SU-DHL-6 (cell line): ENCODE results near the gene ITGB1BP1.

Source experiments
- H2AFZ ChIP-seq: fragments of 200-600 bp; sonication (generic); 2 replicates; pipeline ENCODE4 v1.6.1; 2014; ENCODE audit warnings: low read depth, mild to moderate bottlenecking, moderate library complexity, mixed read lengths, antibody characterized with exemption, low read length; ENCODE audit not compliant: severe bottlenecking
- H3F3A ChIP-seq: fragments of 200-600 bp; shearing (Covaris generic); 2 replicates; pipeline ENCODE4 v1.6.0; 2016; ENCODE audit warnings: antibody characterized with exemption, mild to moderate bottlenecking; ENCODE audit not compliant: insufficient read depth
- H3K27ac ChIP-seq: fragments of 200-600 bp; sonication (generic); 2 replicates; pipeline ENCODE4 v1.5.1; 2016; ENCODE audit warnings: low read depth, mild to moderate bottlenecking, low read length, moderate library complexity, mixed read lengths
- H3K27me3 ChIP-seq: fragments of 200-600 bp; sonication (generic), shearing (Covaris generic); 2 replicates; pipeline ENCODE4 v1.6.0; 2014; ENCODE audit warnings: mild to moderate bottlenecking, low read length
- H3K36me3 ChIP-seq: fragments of 200-600 bp; sonication (generic); 2 replicates; pipeline ENCODE4 v1.6.1; 2014; ENCODE audit warnings: mild to moderate bottlenecking, low read length, mixed read lengths
- H3K4me2 ChIP-seq: fragments of 300-600, 200-600 bp; shearing (Covaris generic), sonication (generic); 2 replicates; pipeline ENCODE4 v1.6.0; 2014; ENCODE audit warnings: low read length, low read depth, mild to moderate bottlenecking; ENCODE audit not compliant: poor library complexity, severe bottlenecking
- H3K4me3 ChIP-seq: fragments of 200-600 bp; sonication (generic); 2 replicates; pipeline ENCODE4 v1.5.1; 2014; ENCODE audit warnings: antibody characterized with exemption, low read length, mild to moderate bottlenecking, mixed read lengths; ENCODE audit not compliant: insufficient read depth, poor library complexity, severe bottlenecking
- H3K79me2 ChIP-seq: fragments of 200-600 bp; sonication (generic); 2 replicates; pipeline ENCODE4 v1.6.1; 2014; ENCODE audit warnings: mild to moderate bottlenecking, low read length, moderate library complexity; ENCODE audit not compliant: insufficient read depth
- H3K9ac ChIP-seq: fragments of 200-600 bp; sonication (generic); 2 replicates; pipeline ENCODE4 v1.7.0; 2014; ENCODE audit warnings: mild to moderate bottlenecking, low read length
- H3K9me2 ChIP-seq: fragments of 200-600 bp; sonication (generic); replicated peaks from 2 replicates; pipeline ENCODE4 v1.6.1; 2014; ENCODE audit warnings: low read length; ENCODE audit not compliant: insufficient read depth
- H3K9me3 ChIP-seq: fragments of 200-600 bp; sonication (generic); 2 replicates; pipeline ENCODE4 v1.6.1; 2014; ENCODE audit warnings: low read length, mixed read lengths; ENCODE audit not compliant: insufficient read depth
- H4K20me1 ChIP-seq: fragments of 200-600 bp; sonication (generic); 2 replicates; pipeline ENCODE4 v1.6.1; 2014; ENCODE audit warnings: low read depth, mild to moderate bottlenecking, antibody characterized with exemption, low read length, moderate library complexity, mixed read lengths
- EZH2phosphoT487 ChIP-seq: fragments of 200-600 bp; sonication (generic), shearing (Covaris generic); conservative IDR thresholded peaks from 2 replicates; pipeline ENCODE4 v1.6.1; 2018; ENCODE audit warnings: mild to moderate bottlenecking, antibody characterized with exemption, low read length, moderate library complexity, mixed read lengths
- TF ChIP-seq, protein P1 (sequence below): fragments of 200-600 bp; sonication (generic); IDR thresholded peaks from one replicate; pipeline ENCODE4 v1.5.1; 2017; ENCODE audit warnings: antibody characterized with exemption, mild to moderate bottlenecking, low read length, moderate library complexity; ENCODE audit not compliant: insufficient read depth, poor library complexity, severe bottlenecking

The ITGB1BP1 gene

DNA sequence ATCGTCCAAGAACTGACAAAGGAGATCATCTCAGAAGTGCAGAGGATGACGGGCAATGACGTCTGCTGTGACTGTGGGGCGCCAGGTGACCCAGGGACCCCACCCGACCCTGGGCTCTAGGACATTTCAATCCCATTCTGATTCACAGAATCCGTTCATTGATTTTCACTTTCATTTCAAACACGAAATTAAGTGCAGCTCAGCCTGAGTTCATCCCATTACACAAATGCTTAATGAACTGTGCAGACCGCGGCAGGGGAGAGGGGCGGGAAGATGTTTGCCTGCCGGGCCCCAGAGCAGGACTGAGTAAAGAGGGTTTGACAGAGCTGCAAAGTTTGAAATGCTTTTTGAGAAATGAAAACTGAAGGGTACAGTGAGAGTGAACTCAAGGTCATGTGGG is 67.1 kb downstream of the ITGB1BP1 start:
- Histone ChIP-seq H3K36me3 (no peaks in the 10 kb centered on the region), H3K4me3 (no peak overlapping the region), H3K27me3 (no peaks in the 10 kb centered on the region), H2AFZ (no peak overlapping the region), H3F3A (no peaks in the 10 kb centered on the region), H3K4me2 (no peak overlapping the region), H3K9ac (no peak overlapping the region), H3K9me3 (no peaks in the 10 kb centered on the region), H4K20me1 (no peaks in the 10 kb centered on the region), H3K9me2 (no peaks in the 10 kb centered on the region), H3K27ac (no peak overlapping the region), H3K79me2 (no peaks in the 10 kb centered on the region)
- TF ChIP-seq EZH2phosphoT487, result no peak
- TF ChIP-seq, protein P1, sequence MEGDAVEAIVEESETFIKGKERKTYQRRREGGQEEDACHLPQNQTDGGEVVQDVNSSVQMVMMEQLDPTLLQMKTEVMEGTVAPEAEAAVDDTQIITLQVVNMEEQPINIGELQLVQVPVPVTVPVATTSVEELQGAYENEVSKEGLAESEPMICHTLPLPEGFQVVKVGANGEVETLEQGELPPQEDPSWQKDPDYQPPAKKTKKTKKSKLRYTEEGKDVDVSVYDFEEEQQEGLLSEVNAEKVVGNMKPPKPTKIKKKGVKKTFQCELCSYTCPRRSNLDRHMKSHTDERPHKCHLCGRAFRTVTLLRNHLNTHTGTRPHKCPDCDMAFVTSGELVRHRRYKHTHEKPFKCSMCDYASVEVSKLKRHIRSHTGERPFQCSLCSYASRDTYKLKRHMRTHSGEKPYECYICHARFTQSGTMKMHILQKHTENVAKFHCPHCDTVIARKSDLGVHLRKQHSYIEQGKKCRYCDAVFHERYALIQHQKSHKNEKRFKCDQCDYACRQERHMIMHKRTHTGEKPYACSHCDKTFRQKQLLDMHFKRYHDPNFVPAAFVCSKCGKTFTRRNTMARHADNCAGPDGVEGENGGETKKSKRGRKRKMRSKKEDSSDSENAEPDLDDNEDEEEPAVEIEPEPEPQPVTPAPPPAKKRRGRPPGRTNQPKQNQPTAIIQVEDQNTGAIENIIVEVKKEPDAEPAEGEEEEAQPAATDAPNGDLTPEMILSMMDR, result no peak

DNA sequence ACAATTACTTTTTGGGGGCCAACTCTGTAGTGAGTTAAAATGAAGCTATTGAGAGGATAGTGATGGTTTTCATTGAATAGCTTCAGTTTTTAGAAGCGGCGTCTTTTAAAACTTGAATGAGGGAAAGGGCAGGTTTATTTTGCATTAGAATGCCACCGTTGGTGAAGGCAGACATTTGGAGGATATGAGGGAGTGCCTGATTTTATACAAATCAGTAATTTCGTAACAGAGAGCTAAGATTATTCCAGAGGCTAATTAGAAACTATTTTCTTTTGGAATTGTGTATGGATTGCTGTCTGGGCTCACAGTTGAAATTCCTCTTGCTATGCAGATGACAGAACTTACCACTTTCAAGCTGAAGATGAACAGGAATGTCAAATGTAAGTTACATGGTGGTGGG is 67.6 kb downstream of the ITGB1BP1 start:
- no peaks in the 10 kb centered on the region for H3K27me3 ChIP-seq
- no peaks in the 10 kb centered on the region for H3K79me2 ChIP-seq
- no peaks in the 10 kb centered on the region for H3K9me2 ChIP-seq
- TF ChIP-seq EZH2phosphoT487, result no peak
- no peaks in the 10 kb centered on the region for H3F3A ChIP-seq
- H3K36me3 ChIP-seq, result no peaks in the 10 kb centered on the region
- no peaks in the 10 kb centered on the region for H4K20me1 ChIP-seq
- no peak overlapping the region for H3K9ac ChIP-seq
- no peak overlapping the region for H3K4me3 ChIP-seq
- H3K27ac ChIP-seq, result no peak overlapping the region
- H3K4me2 ChIP-seq, result no peak overlapping the region
- H2AFZ ChIP-seq, result no peak overlapping the region
- H3K9me3 ChIP-seq, result no peaks in the 10 kb centered on the region

GRCh38 chr2:9355270-9355669 is 68.1 kb downstream of the ITGB1BP1 start:
- Histone ChIP-seq H3K9me3 (no peaks in the 10 kb centered on the region), H4K20me1 (no peaks in the 10 kb centered on the region), H3K27me3 (no peaks in the 10 kb centered on the region), H3K9me2 (no peaks in the 10 kb centered on the region), H3K9ac (no peak overlapping the region), H3K4me3 (no peak overlapping the region), H2AFZ (no peak overlapping the region), H3K27ac (no peak overlapping the region), H3K79me2 (no peaks in the 10 kb centered on the region), H3K4me2 (no peak overlapping the region), H3K36me3 (no peaks in the 10 kb centered on the region), H3F3A (no peaks in the 10 kb centered on the region)
- no peak for TF ChIP-seq EZH2phosphoT487
- TF ChIP-seq, protein P1, result no peak

GRCh38 chr2:9354318-9354717 is 69.0 kb downstream of the ITGB1BP1 start:
- H2AFZ ChIP-seq, result no peak overlapping the region
- TF ChIP-seq EZH2phosphoT487, result no peak
- TF ChIP-seq, protein P1, result no peak
- H4K20me1 ChIP-seq, result no peaks in the 10 kb centered on the region
- no peaks in the 10 kb centered on the region for H3K9me2 ChIP-seq
- H3K4me2 ChIP-seq, result no peak overlapping the region
- H3K36me3 ChIP-seq, result no peaks in the 10 kb centered on the region
- H3K9ac ChIP-seq, result no peak overlapping the region
- no peaks in the 10 kb centered on the region for H3K27me3 ChIP-seq
- no peaks in the 10 kb centered on the region for H3K79me2 ChIP-seq
- no peak overlapping the region for H3K27ac ChIP-seq
- H3F3A ChIP-seq, result no peaks in the 10 kb centered on the region
- no peak overlapping the region for H3K4me3 ChIP-seq
- H3K9me3 ChIP-seq, result no peaks in the 10 kb centered on the region
